ENCODE measurements around the gene ZBTB45. TPM values are rescaled to one million over a fixed set of nuclear protein-coding genes. Genes with fewer than 3 reads are reported as not detected.

Gene ZBTB45
- total RNA-seq, 1 donor from 2014 or later, result 3.7 TPM

- peaks cover 42 to 45% (median 42%) of the 10 kb centered on the region in 3 donors for H3K36me3 ChIP-seq (ENCODE audit: control insufficient read depth in 3 of 3, insufficient read depth in 3 of 3, low read length in 3 of 3)
- peak within 1 kb of the TSS; percentile 94 to 99 (median 96) for H3K9ac ChIP-seq (ENCODE audit: low read depth in 1 of 3, low read length in 3 of 3)
- H3K4me1 ChIP-seq (ENCODE audit: control insufficient read depth in 3 of 3, insufficient read depth in 3 of 3, low read length in 3 of 3), result peaks cover 39 to 53% (median 44%) of the 10 kb centered on the region in 3 donors
- peak within 1 kb of the TSS; percentile 97 for H3K27ac ChIP-seq (ENCODE audit: low read depth, low read length)
- no peaks in the 10 kb centered on the region for H3K27me3 ChIP-seq (ENCODE audit: control insufficient read depth in 3 of 3, insufficient read depth in 3 of 3, low read length in 3 of 3)
- H3K4me3 ChIP-seq (ENCODE audit: low read length in 3 of 3), result peak within 1 kb of the TSS; percentile 98 to 100 (median 99)
- no peaks in the 10 kb centered on the region for H3K9me3 ChIP-seq (ENCODE audit: control insufficient read depth in 3 of 3, low read length in 3 of 3)
Measured at GRCh38 chr19:58554494-58555368, 35.1 kb upstream of the ZBTB45 start, which contains the start of gene CHMP2A. TSS of gene CHMP2A (minus strand) at chr19:58555105. CDS start at chr19:58554212, 893 bp downstream.

DNA sequence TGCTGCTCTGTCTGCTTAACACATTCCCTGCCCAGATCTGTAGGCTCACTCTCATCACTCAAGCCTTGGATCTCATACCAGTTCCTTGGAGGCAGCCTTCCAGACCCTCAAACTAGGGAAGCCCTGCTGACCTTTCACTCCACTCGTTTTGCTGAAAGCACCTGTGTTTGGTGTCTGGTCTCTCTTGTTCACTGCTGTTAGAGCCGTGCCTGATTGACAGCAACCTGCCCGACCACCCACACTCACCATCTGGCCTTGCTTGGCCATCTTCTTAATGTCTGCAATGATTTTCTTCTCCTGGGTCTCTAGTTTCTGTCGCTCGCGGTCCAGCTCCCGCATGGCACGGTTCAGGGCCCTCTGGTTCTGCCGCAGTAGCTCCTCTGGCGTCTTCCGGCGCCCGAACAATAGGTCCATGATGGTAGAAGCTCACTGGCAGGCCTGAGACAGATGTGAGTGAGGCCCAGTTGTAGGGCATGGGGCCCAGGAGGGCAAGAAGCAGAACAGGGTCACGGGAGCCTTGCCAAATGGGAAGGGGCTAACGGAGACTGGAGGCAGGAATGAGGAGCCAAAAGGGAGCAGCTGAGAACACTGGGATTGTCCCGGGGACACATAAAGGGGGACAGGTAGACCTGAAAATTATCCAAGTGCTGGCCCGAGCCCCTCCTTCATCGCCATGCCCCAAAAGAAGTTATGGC is 34.3 kb upstream of the ZBTB45 start:
- H3K27me3 ChIP-seq (ENCODE audit: control insufficient read depth in 3 of 3, insufficient read depth in 3 of 3, low read length in 3 of 3), result no peaks in the 10 kb centered on the region

DNA sequence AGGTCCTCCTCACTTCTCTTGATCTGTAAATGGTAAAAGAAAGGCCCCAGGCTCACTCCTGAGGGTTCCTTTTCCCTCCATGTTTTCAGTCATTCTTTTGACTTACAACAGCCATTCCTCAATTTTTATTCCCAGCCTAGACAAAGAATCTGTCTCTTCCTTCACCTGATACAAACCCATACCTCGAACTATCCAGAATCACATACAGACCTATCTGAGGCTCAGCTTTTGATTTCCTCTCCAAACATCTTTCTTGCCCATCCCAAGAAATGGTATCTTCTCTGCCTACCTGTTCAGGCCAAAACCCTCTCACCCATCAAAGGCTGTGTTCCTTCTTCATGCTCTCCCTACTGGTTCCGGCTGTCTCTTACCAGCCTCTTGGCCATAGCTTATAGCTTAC is 33.0 kb upstream of the ZBTB45 start:
- Histone ChIP-seq H3K36me3 (ENCODE audit: control insufficient read depth in 3 of 3, insufficient read depth in 3 of 3, low read length in 3 of 3) (peaks cover 62 to 65% (median 62%) of the 10 kb centered on the region in 3 donors), H3K9me3 (ENCODE audit: control insufficient read depth in 3 of 3, low read length in 3 of 3) (no peaks in the 10 kb centered on the region), H3K4me1 (ENCODE audit: control insufficient read depth in 3 of 3, insufficient read depth in 3 of 3, low read length in 3 of 3) (peaks cover 35 to 47% (median 37%) of the 10 kb centered on the region in 3 donors), H3K27ac (ENCODE audit: low read depth, low read length) (no peak overlapping the region), H3K9ac (ENCODE audit: low read depth in 1 of 3, low read length in 3 of 3) (no peak overlapping the region), H3K27me3 (ENCODE audit: control insufficient read depth in 3 of 3, insufficient read depth in 3 of 3, low read length in 3 of 3) (no peaks in the 10 kb centered on the region), H3K4me3 (ENCODE audit: low read length in 3 of 3) (no peak overlapping the region)

More for the DNA sequence above, 34.3 kb upstream of the ZBTB45 start:
- Histone ChIP-seq H3K27ac (ENCODE audit: low read depth, low read length) (peak overlapping the region; percentile 97), H3K9me3 (ENCODE audit: control insufficient read depth in 3 of 3, low read length in 3 of 3) (no peaks in the 10 kb centered on the region), H3K36me3 (ENCODE audit: control insufficient read depth in 3 of 3, insufficient read depth in 3 of 3, low read length in 3 of 3) (peaks cover 49 to 53% (median 50%) of the 10 kb centered on the region in 3 donors), H3K9ac (ENCODE audit: low read depth in 1 of 3, low read length in 3 of 3) (peak overlapping the region; percentile 94 to 99 (median 96)), H3K4me3 (ENCODE audit: low read length in 3 of 3) (peak overlapping the region; percentile 98 to 100 (median 99)), H3K4me1 (ENCODE audit: control insufficient read depth in 3 of 3, insufficient read depth in 3 of 3, low read length in 3 of 3) (peaks cover 37 to 46% (median 39%) of the 10 kb centered on the region in 3 donors)

DNA sequence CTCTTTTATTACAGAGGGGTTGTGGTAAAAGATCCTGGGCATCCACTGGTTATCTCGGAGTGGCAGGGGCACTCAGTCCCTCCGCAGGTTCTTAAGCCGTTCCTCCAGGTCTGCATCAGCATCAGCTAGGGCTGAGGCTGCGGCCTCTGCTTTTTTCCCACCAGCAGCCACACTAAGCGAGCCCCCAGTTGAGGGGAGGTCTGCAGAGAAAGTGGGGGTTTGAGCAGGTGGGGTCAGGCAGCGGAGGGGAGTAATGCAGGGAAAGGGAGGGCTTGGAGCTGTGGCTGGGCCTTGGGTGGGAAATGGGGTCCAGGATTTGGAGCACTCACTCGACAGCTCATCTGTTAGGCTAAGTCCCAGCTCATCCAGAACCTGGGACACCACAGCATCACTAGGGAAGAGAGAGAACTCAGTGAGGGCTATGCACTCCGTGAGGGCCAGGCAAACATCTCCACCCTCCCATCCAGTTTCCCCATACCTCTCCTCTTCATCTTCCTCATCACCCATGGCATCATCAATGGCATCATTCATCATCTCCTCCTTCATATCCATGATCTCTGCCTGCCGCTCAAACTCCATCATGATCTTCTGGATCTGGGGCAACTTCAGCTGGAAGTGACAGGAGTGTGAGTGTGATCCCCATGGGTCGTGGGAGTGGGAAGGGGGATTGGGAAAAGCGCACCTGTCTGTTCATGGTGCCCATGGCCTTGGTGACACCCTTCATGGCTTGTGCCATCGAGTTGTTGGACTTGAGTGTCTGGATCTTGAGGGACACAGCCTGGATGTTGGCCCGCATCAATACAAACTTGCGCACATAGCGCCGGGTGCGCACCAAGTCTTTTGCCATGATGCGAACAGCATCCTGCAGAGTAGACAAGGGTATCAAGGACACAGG is 32.2 kb upstream of the ZBTB45 start:
- H3K4me3 ChIP-seq (ENCODE audit: low read length in 3 of 3), result no peak overlapping the region
- H3K27ac ChIP-seq (ENCODE audit: low read depth, low read length), result no peak overlapping the region
- H3K27me3 ChIP-seq (ENCODE audit: control insufficient read depth in 3 of 3, insufficient read depth in 3 of 3, low read length in 3 of 3), result no peaks in the 10 kb centered on the region
- H3K4me1 ChIP-seq (ENCODE audit: control insufficient read depth in 3 of 3, insufficient read depth in 3 of 3, low read length in 3 of 3), result peaks cover 33 to 47% (median 37%) of the 10 kb centered on the region in 3 donors
- peaks cover 67 to 70% (median 69%) of the 10 kb centered on the region in 3 donors for H3K36me3 ChIP-seq (ENCODE audit: control insufficient read depth in 3 of 3, insufficient read depth in 3 of 3, low read length in 3 of 3)
- H3K9ac ChIP-seq (ENCODE audit: low read depth in 1 of 3, low read length in 3 of 3), result no peak overlapping the region
- no peaks in the 10 kb centered on the region for H3K9me3 ChIP-seq (ENCODE audit: control insufficient read depth in 3 of 3, low read length in 3 of 3)

DNA sequence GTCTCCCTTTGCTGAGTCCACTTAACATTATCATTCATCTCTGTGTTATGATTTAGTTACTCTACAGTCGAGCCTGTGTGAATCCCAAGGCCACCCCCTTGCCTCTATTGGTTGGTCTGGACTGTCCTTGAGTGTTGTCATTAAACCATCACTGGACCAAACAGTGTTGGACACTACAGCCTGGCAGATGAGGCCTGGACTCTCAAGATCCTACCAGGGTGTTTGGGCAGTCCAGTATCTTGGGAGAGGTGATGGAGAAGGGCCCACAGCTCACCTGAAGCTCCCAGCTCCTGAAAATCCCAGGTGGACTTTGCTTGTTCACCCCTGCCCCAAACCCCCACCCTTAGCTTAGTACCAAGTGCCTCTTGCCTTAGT is 31.5 kb upstream of the ZBTB45 start:
- H3K4me3 ChIP-seq (ENCODE audit: low read length in 3 of 3), result no peak overlapping the region
- H3K9me3 ChIP-seq (ENCODE audit: control insufficient read depth in 3 of 3, low read length in 3 of 3), result no peaks in the 10 kb centered on the region
- H3K4me1 ChIP-seq (ENCODE audit: control insufficient read depth in 3 of 3, insufficient read depth in 3 of 3, low read length in 3 of 3), result peaks cover 32 to 47% (median 37%) of the 10 kb centered on the region in 3 donors
- H3K27ac ChIP-seq (ENCODE audit: low read depth, low read length), result no peak overlapping the region
- H3K9ac ChIP-seq (ENCODE audit: low read depth in 1 of 3, low read length in 3 of 3), result no peak overlapping the region
- H3K27me3 ChIP-seq (ENCODE audit: control insufficient read depth in 3 of 3, insufficient read depth in 3 of 3, low read length in 3 of 3), result no peaks in the 10 kb centered on the region
- H3K36me3 ChIP-seq (ENCODE audit: control insufficient read depth in 3 of 3, insufficient read depth in 3 of 3, low read length in 3 of 3), result peaks cover 63 to 65% (median 64%) of the 10 kb centered on the region in 3 donors

GRCh38 chr19:58550362-58551122 is 30.9 kb upstream of the ZBTB45 start:
- Histone ChIP-seq H3K9ac (ENCODE audit: low read depth in 1 of 3, low read length in 3 of 3) (no peak overlapping the region), H3K4me1 (ENCODE audit: control insufficient read depth in 3 of 3, insufficient read depth in 3 of 3, low read length in 3 of 3) (peaks cover 34 to 48% (median 39%) of the 10 kb centered on the region in 3 donors), H3K36me3 (ENCODE audit: control insufficient read depth in 3 of 3, insufficient read depth in 3 of 3, low read length in 3 of 3) (peaks cover 62 to 68% (median 67%) of the 10 kb centered on the region in 3 donors), H3K27ac (ENCODE audit: low read depth, low read length) (no peak overlapping the region), H3K27me3 (ENCODE audit: control insufficient read depth in 3 of 3, insufficient read depth in 3 of 3, low read length in 3 of 3) (no peaks in the 10 kb centered on the region), H3K9me3 (ENCODE audit: control insufficient read depth in 3 of 3, low read length in 3 of 3) (no peaks in the 10 kb centered on the region), H3K4me3 (ENCODE audit: low read length in 3 of 3) (no peak overlapping the region)

DNA sequence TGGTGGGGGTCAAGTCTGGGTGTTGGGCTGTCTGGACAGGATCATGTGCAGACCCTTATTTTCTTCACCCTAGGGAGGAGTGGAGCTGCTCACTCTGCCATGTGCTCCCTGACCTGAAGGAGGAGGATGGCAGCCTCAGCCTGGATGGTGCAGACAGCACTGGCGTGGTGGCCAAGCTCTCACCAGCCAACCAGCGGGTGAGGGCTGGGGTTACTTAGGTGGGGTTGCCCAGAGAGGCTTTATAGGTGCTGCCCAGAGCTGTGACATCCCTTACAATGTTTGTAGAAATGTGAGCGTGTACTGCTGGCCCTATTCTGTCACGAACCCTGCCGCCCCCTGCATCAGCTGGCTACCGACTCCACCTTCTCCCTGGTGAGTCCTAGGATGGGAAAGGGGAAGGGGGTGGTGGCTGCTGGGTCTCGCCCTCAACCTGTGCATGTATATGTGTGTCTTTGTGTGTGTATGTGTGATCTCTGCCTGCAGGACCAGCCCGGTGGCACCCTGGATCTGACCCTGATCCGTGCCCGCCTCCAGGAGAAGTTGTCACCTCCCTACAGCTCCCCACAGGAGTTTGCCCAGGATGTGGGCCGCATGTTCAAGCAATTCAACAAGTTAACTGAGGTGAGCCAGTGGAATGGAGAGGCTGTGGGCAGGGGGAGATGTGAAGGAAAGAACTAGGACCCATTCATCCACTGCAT is 30.2 kb upstream of the ZBTB45 start:
- Histone ChIP-seq H3K9ac (ENCODE audit: low read depth in 1 of 3, low read length in 3 of 3) (no peak overlapping the region), H3K27me3 (ENCODE audit: control insufficient read depth in 3 of 3, insufficient read depth in 3 of 3, low read length in 3 of 3) (no peaks in the 10 kb centered on the region), H3K4me1 (ENCODE audit: control insufficient read depth in 3 of 3, insufficient read depth in 3 of 3, low read length in 3 of 3) (peaks cover 34 to 49% (median 38%) of the 10 kb centered on the region in 3 donors), H3K36me3 (ENCODE audit: control insufficient read depth in 3 of 3, insufficient read depth in 3 of 3, low read length in 3 of 3) (peaks cover 63 to 70% (median 69%) of the 10 kb centered on the region in 3 donors), H3K4me3 (ENCODE audit: low read length in 3 of 3) (no peak overlapping the region), H3K27ac (ENCODE audit: low read depth, low read length) (no peak overlapping the region), H3K9me3 (ENCODE audit: control insufficient read depth in 3 of 3, low read length in 3 of 3) (no peaks in the 10 kb centered on the region)

DNA sequence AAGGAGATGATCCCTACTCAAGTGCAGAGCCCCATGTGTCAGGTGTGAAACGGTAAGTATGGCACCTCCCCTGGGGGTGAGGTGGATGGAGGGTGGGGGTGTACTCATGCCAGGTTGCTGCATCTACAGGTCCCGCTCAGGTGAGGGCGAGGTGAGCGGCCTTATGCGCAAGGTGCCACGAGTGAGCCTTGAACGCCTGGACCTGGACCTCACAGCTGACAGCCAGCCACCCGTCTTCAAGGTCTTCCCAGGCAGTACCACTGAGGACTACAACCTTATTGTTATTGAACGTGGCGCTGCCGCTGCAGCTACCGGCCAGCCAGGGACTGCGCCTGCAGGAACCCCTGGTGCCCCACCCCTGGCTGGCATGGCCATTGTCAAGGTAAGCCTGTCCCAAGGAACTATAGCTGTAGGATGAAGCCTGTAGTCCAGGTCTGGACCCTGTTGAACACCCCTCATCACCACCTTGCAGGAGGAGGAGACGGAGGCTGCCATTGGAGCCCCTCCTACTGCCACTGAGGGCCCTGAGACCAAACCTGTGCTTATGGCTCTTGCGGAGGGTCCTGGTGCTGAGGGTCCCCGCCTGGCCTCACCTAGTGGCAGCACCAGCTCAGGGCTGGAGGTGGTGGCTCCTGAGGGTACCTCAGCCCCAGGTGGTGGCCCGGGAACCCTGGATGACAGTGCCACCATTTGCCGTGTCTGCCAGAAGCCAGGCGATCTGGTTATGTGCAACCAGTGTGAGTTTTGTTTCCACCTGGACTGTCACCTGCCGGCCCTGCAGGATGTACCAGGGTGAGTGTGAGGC is 29.5 kb upstream of the ZBTB45 start:
- Histone ChIP-seq H3K36me3 (ENCODE audit: control insufficient read depth in 3 of 3, insufficient read depth in 3 of 3, low read length in 3 of 3) (peaks cover 63 to 70% (median 69%) of the 10 kb centered on the region in 3 donors), H3K9ac (ENCODE audit: low read depth in 1 of 3, low read length in 3 of 3) (no peak overlapping the region), H3K4me3 (ENCODE audit: low read length in 3 of 3) (no peak overlapping the region), H3K4me1 (ENCODE audit: control insufficient read depth in 3 of 3, insufficient read depth in 3 of 3, low read length in 3 of 3) (peaks cover 28 to 41% (median 32%) of the 10 kb centered on the region in 3 donors), H3K27me3 (ENCODE audit: control insufficient read depth in 3 of 3, insufficient read depth in 3 of 3, low read length in 3 of 3) (no peaks in the 10 kb centered on the region), H3K27ac (ENCODE audit: low read depth, low read length) (no peak overlapping the region), H3K9me3 (ENCODE audit: control insufficient read depth in 3 of 3, low read length in 3 of 3) (no peaks in the 10 kb centered on the region)

Data from skeletal muscle tissue (tissue), 4 donors.